GM18870 (cell line): ENCODE results near the gene PALS1.
"Not testable (repeated sequence)": the region's sequence is repeated elsewhere in the genome, so short reads cannot be mapped to it uniquely, and the experiment has no call there.

Experiments used
- ATAC-seq: cut with Tn5 transposase; IDR thresholded peaks from one replicate; pipeline ENCODE4 v1.9.1; 2021; ENCODE audit warnings: moderate library complexity; ENCODE audit not compliant: unreplicated experiment

The PALS1 gene

GRCh38 chr14:67253076-67253635 lies 11.9 kb downstream of the PALS1 start:
- ATAC-seq: no peak

GRCh38 chr14:67257906-67258305 lies 16.7 kb downstream of the PALS1 start:
- ATAC-seq: no peak

GRCh38 chr14:67260965-67261364 lies 19.7 kb downstream of the PALS1 start:
- no peak for ATAC-seq

- ATAC-seq: no peak
Observed at GRCh38 chr14:67263499-67264149, 22.4 kb downstream of the PALS1 start.

GRCh38 chr14:67265131-67265530 lies 23.9 kb downstream of the PALS1 start:
- no peak for ATAC-seq

GRCh38 chr14:67267576-67268328 lies 26.5 kb downstream of the PALS1 start:
- ATAC-seq: no peak

- ATAC-seq: no peak
Observed at GRCh38 chr14:67268426-67269150, 27.4 kb downstream of the PALS1 start.

GRCh38 chr14:67269298-67270060 lies 28.2 kb downstream of the PALS1 start:
- no peak for ATAC-seq

- no peak for ATAC-seq
Observed at GRCh38 chr14:67270145-67270753, 29.0 kb downstream of the PALS1 start.

- no peak for ATAC-seq
Observed at GRCh38 chr14:67270933-67271332, 29.7 kb downstream of the PALS1 start.

- not testable (repeated sequence) for ATAC-seq
Observed at GRCh38 chr14:67273281-67273680, 32.0 kb downstream of the PALS1 start.

GRCh38 chr14:67276131-67276530 lies 34.9 kb downstream of the PALS1 start:
- ATAC-seq: no peak

GRCh38 chr14:67280506-67280905 lies 39.3 kb downstream of the PALS1 start:
- no peak for ATAC-seq

- no peak for ATAC-seq
Observed at GRCh38 chr14:67285876-67286452, 44.7 kb downstream of the PALS1 start.
